Parathyroid adenoma (tissue), 2 donors: ENCODE data around the gene MAT1A.

ENCODE experiments used
- H2AFZ ChIP-seq: fragments of 300-600 bp; sonication (generic); one replicate; pipeline ENCODE4 v1.7.0; 2017; ENCODE audit warnings: antibody characterized with exemption, mild to moderate bottlenecking
- H3K27ac ChIP-seq: fragments of 300-600 bp; sonication (generic); one replicate; pipeline ENCODE4 v1.7.0; 2017
- H3K27me3 ChIP-seq: fragments of 300-600 bp; sonication (generic); one replicate; pipeline ENCODE4 v1.7.0; 2017; ENCODE audit warnings: low read length; ENCODE audit not compliant: control insufficient read depth, insufficient read depth
- H3K36me3 ChIP-seq: fragments of 300-600 bp; sonication (generic); one replicate; pipeline ENCODE4 v1.7.0; 2017; ENCODE audit warnings: low read length; ENCODE audit not compliant: control insufficient read depth, insufficient read depth
- H3K4me1 ChIP-seq: fragments of 300-600 bp; sonication (generic); one replicate; pipeline ENCODE4 v1.7.0; 2017; ENCODE audit warnings: control low read depth
- H3K4me2 ChIP-seq: fragments of 300-600 bp; sonication (generic); one replicate; pipeline ENCODE4 v1.7.0; 2017; ENCODE audit warnings: low read length
- H3K4me3 ChIP-seq: fragments of 300-600 bp; sonication (generic); one replicate; pipeline ENCODE4 v1.7.0; 2017; ENCODE audit warnings: low read depth, low read length
- H3K79me2 ChIP-seq: fragments of 300-600 bp; sonication (generic); one replicate; pipeline ENCODE4 v1.7.0; 2017; ENCODE audit warnings: control low read depth
- H3K9ac ChIP-seq: fragments of 300-600 bp; sonication (generic); one replicate; pipeline ENCODE4 v1.7.0; 2017; ENCODE audit warnings: mild to moderate bottlenecking
- H3K9me3 ChIP-seq: fragments of 300-600 bp; sonication (generic); one replicate; pipeline ENCODE4 v1.7.0; 2017; ENCODE audit warnings: low read length; ENCODE audit not compliant: control insufficient read depth
- TF ChIP-seq, protein P1 (sequence below): fragments of 300-600 bp; sonication (generic); IDR thresholded peaks from one replicate; pipeline ENCODE4 v1.7.0; 2017; ENCODE audit warnings: antibody characterized with exemption, mild to moderate bottlenecking
- donor health status: primary hyperparathyroidism.

The MAT1A gene

GRCh38 chr10:80289451-80290287 lies at the start of gene MAT1A:
MAT1A (minus strand) TSS chr10:80289658; CDS start chr10:80289423, 235 bp downstream.
- Histone ChIP-seq H3K27ac (no peak within 1 kb of the TSS), H3K27me3 (no peaks in the 10 kb centered on the region), H3K4me1 (peaks cover 3% of the 10 kb centered on the region), H3K79me2 (no peaks in the 10 kb centered on the region), H3K36me3 (no peaks in the 10 kb centered on the region), H3K9ac (no peak within 1 kb of the TSS), H3K4me3 (peak within 1 kb of the TSS; percentile 45), H2AFZ (peak within 1 kb of the TSS; percentile 84), H3K4me2 (peak within 1 kb of the TSS; percentile 59), H3K9me3 (no peaks in the 10 kb centered on the region)
- TF ChIP-seq, protein P1, sequence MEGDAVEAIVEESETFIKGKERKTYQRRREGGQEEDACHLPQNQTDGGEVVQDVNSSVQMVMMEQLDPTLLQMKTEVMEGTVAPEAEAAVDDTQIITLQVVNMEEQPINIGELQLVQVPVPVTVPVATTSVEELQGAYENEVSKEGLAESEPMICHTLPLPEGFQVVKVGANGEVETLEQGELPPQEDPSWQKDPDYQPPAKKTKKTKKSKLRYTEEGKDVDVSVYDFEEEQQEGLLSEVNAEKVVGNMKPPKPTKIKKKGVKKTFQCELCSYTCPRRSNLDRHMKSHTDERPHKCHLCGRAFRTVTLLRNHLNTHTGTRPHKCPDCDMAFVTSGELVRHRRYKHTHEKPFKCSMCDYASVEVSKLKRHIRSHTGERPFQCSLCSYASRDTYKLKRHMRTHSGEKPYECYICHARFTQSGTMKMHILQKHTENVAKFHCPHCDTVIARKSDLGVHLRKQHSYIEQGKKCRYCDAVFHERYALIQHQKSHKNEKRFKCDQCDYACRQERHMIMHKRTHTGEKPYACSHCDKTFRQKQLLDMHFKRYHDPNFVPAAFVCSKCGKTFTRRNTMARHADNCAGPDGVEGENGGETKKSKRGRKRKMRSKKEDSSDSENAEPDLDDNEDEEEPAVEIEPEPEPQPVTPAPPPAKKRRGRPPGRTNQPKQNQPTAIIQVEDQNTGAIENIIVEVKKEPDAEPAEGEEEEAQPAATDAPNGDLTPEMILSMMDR, result peak; percentile 17

- no peaks in the 10 kb centered on the region for H3K4me1 ChIP-seq
- H3K36me3 ChIP-seq, result no peaks in the 10 kb centered on the region
- TF ChIP-seq, protein P1, result no peak
- H3K27ac ChIP-seq, result no peak overlapping the region
- no peak overlapping the region for H3K4me2 ChIP-seq
- H3K4me3 ChIP-seq, result no peak overlapping the region
- H2AFZ ChIP-seq, result no peak overlapping the region
- no peaks in the 10 kb centered on the region for H3K9me3 ChIP-seq
- no peaks in the 10 kb centered on the region for H3K27me3 ChIP-seq
- H3K79me2 ChIP-seq, result no peaks in the 10 kb centered on the region
- H3K9ac ChIP-seq, result no peak overlapping the region
Measured at GRCh38 chr10:80333983-80334382, 44.5 kb upstream of the MAT1A start.

GRCh38 chr10:80324891-80325364 lies 35.5 kb upstream of the MAT1A start:
- H3K27ac ChIP-seq, result no peak overlapping the region
- H3K9me3 ChIP-seq, result no peaks in the 10 kb centered on the region
- H3K4me2 ChIP-seq, result no peak overlapping the region
- no peak overlapping the region for H3K4me3 ChIP-seq
- H3K79me2 ChIP-seq, result no peaks in the 10 kb centered on the region
- H3K36me3 ChIP-seq, result no peaks in the 10 kb centered on the region
- TF ChIP-seq, protein P1, result no peak
- H3K4me1 ChIP-seq, result no peaks in the 10 kb centered on the region
- H3K27me3 ChIP-seq, result no peaks in the 10 kb centered on the region
- no peak overlapping the region for H2AFZ ChIP-seq
- H3K9ac ChIP-seq, result no peak overlapping the region

DNA sequence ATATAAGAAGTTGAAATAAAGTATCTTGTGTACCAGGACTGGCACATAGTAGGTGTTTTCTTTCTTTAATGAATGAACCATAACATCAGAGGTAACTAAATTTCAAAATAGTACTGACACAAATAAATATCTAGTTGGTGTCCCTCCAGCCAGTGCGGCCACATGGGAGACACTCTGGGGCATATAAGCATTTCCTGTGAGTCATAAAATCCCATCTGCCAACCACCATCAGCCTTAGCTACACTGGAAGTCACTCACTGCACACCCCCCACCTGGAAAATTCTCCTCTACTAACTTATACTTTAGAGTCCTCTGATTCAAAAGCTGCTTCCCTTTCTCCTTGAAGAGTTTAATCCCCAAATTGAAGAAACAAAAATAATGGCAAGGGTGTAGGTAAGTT lies 34.6 kb upstream of the MAT1A start:
- Histone ChIP-seq H3K4me1 (no peaks in the 10 kb centered on the region), H3K9ac (no peak overlapping the region), H3K27ac (no peak overlapping the region), H2AFZ (no peak overlapping the region), H3K27me3 (no peaks in the 10 kb centered on the region), H3K4me3 (no peak overlapping the region), H3K36me3 (no peaks in the 10 kb centered on the region), H3K79me2 (no peaks in the 10 kb centered on the region), H3K4me2 (no peak overlapping the region), H3K9me3 (no peaks in the 10 kb centered on the region)
- TF ChIP-seq, protein P1, result no peak

DNA sequence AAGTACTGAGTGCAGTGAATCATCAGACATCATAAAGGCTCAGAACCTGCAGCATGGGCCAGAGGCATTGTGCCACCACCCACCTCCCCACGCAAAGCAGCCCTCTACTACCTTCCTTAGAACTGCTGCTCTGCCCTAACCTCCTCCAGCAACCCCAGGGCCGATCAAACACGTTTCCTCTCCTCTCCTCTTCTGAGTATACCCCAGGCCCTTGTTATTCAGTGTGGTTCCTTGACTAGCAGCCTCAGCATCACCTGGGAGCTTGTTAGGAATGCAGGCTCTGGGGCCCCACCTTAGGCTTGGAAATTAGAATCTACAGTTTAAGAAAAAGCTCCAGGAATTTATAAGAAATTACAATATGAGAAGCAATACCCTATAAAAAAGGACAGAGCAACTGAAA lies 33.9 kb upstream of the MAT1A start:
- H3K79me2 ChIP-seq, result no peaks in the 10 kb centered on the region
- H3K9ac ChIP-seq, result no peak overlapping the region
- H3K27ac ChIP-seq, result no peak overlapping the region
- H2AFZ ChIP-seq, result no peak overlapping the region
- H3K4me3 ChIP-seq, result no peak overlapping the region
- H3K4me2 ChIP-seq, result no peak overlapping the region
- TF ChIP-seq, protein P1, result no peak
- H3K9me3 ChIP-seq, result no peaks in the 10 kb centered on the region
- no peaks in the 10 kb centered on the region for H3K36me3 ChIP-seq
- H3K27me3 ChIP-seq, result no peaks in the 10 kb centered on the region
- no peaks in the 10 kb centered on the region for H3K4me1 ChIP-seq
